ENCODE results near the gene HUWE1. TPM values are rescaled to one million over a fixed set of nuclear protein-coding genes. Genes with fewer than 3 reads are reported as not detected.

HUWE1 gene
- total RNA-seq, 1 donor from 2014 or later = 225 TPM

GRCh38 chrX:53642337-53642736 is 44.2 kb downstream of the HUWE1 start:
- no peak overlapping the region for H2AFZ ChIP-seq (ENCODE audit: low read depth, low read length)
- no peak overlapping the region for H3K9ac ChIP-seq (ENCODE audit: low read length)
- Mint-ChIP-seq H3K4me1 (ENCODE audit: low read depth, unreplicated experiment) (no peaks in the 10 kb centered on the region), H3K27me3 (ENCODE audit: low read depth, unreplicated experiment) (no peaks in the 10 kb centered on the region), H3K9me3 (ENCODE audit: unreplicated experiment) (no peaks in the 10 kb centered on the region), H3K36me3 (ENCODE audit: low read depth, unreplicated experiment) (peaks cover 2% of the 10 kb centered on the region), H3K4me3 (ENCODE audit: unreplicated experiment) (no peak overlapping the region), H3K27ac (ENCODE audit: unreplicated experiment) (no peak overlapping the region)
- TF ChIP-seq, protein P1, sequence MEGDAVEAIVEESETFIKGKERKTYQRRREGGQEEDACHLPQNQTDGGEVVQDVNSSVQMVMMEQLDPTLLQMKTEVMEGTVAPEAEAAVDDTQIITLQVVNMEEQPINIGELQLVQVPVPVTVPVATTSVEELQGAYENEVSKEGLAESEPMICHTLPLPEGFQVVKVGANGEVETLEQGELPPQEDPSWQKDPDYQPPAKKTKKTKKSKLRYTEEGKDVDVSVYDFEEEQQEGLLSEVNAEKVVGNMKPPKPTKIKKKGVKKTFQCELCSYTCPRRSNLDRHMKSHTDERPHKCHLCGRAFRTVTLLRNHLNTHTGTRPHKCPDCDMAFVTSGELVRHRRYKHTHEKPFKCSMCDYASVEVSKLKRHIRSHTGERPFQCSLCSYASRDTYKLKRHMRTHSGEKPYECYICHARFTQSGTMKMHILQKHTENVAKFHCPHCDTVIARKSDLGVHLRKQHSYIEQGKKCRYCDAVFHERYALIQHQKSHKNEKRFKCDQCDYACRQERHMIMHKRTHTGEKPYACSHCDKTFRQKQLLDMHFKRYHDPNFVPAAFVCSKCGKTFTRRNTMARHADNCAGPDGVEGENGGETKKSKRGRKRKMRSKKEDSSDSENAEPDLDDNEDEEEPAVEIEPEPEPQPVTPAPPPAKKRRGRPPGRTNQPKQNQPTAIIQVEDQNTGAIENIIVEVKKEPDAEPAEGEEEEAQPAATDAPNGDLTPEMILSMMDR (IDR thresholded peaks at IDR 0.05; ENCODE audit: insufficient read depth, low read depth, low read length) = no peak
- no peak for TF ChIP-seq EZH2 (IDR thresholded peaks at IDR 0.05; ENCODE audit: insufficient read depth, low read length)
- H3K27ac ChIP-seq (ENCODE audit: low read depth, low read length) = no peak overlapping the region
- DNase-seq (ENCODE audit: low read depth) = no peak
- peaks cover 35% of the 10 kb centered on the region for H3K36me3 ChIP-seq (ENCODE audit: insufficient read depth, low read length)
- no peaks in the 10 kb centered on the region for H3K9me3 ChIP-seq (ENCODE audit: insufficient read depth, low read depth, low read length)
- no peak for FAIRE-seq
- no peak overlapping the region for H3K4me3 ChIP-seq (ENCODE audit: insufficient read depth, low read depth, low read length)
- no peak overlapping the region for H3K4me2 ChIP-seq (ENCODE audit: low read length)
- H4K20me1 ChIP-seq (ENCODE audit: insufficient read depth, low read length) = peaks cover 7% of the 10 kb centered on the region
- no peaks in the 10 kb centered on the region for H3K4me1 ChIP-seq (ENCODE audit: insufficient read depth, low read length)
- H3K27me3 ChIP-seq (ENCODE audit: insufficient read depth, low read length) = no peaks in the 10 kb centered on the region
- H3K79me2 ChIP-seq (ENCODE audit: insufficient read depth, low read length) = peaks cover 26% of the 10 kb centered on the region

DNA sequence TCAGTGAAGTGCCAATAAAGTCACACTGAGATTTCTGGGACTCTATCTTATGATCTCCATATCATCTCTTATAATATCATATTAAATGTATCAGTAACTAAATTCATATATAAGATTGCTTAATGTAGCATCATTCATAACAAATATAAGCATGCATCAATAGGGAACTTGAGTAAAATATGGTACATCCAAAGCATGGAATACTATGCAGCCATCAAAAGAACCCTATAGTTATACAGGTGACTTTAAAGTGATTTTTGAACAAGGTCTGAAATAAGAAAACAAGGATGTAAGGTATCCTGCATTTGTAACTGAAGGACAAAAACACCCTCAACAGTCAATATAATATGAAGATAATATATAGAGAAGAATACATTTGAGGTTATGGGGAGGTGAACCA is 47.3 kb downstream of the HUWE1 start:
- TF ChIP-seq EZH2 (IDR thresholded peaks at IDR 0.05; ENCODE audit: insufficient read depth, low read length) = no peak
- TF ChIP-seq, protein P1 (IDR thresholded peaks at IDR 0.05; ENCODE audit: insufficient read depth, low read depth, low read length) = no peak
- H3K4me3 Mint-ChIP-seq (ENCODE audit: unreplicated experiment) = no peak overlapping the region
- H3K9me3 Mint-ChIP-seq (ENCODE audit: unreplicated experiment) = no peaks in the 10 kb centered on the region

GRCh38 chrX:53637479-53637878 is 49.0 kb downstream of the HUWE1 start:
- TF ChIP-seq EZH2 (IDR thresholded peaks at IDR 0.05; ENCODE audit: insufficient read depth, low read length) = no peak
- TF ChIP-seq, protein P1 (IDR thresholded peaks at IDR 0.05; ENCODE audit: insufficient read depth, low read depth, low read length) = no peak

More for the DNA sequence above, 47.3 kb downstream of the HUWE1 start:
- H3K9ac ChIP-seq (ENCODE audit: low read length) = no peak overlapping the region
- peaks cover 50% of the 10 kb centered on the region for H3K79me2 ChIP-seq (ENCODE audit: insufficient read depth, low read length)
- H3K27ac ChIP-seq (ENCODE audit: low read depth, low read length) = no peak overlapping the region
- no peak overlapping the region for H3K27ac Mint-ChIP-seq (ENCODE audit: unreplicated experiment)
- H3K4me3 ChIP-seq (ENCODE audit: insufficient read depth, low read depth, low read length) = no peak overlapping the region
- FAIRE-seq = no peak
- no peaks in the 10 kb centered on the region for H3K4me1 Mint-ChIP-seq (ENCODE audit: low read depth, unreplicated experiment)
- no peak overlapping the region for H2AFZ ChIP-seq (ENCODE audit: low read depth, low read length)
- peaks cover 9% of the 10 kb centered on the region for H4K20me1 ChIP-seq (ENCODE audit: insufficient read depth, low read length)
- no peaks in the 10 kb centered on the region for H3K9me3 ChIP-seq (ENCODE audit: insufficient read depth, low read depth, low read length)
- H3K4me1 ChIP-seq (ENCODE audit: insufficient read depth, low read length) = no peaks in the 10 kb centered on the region
- no peak overlapping the region for H3K4me2 ChIP-seq (ENCODE audit: low read length)
- H3K27me3 ChIP-seq (ENCODE audit: insufficient read depth, low read length) = no peaks in the 10 kb centered on the region
- DNase-seq (ENCODE audit: low read depth) = no peak
- H3K27me3 Mint-ChIP-seq (ENCODE audit: low read depth, unreplicated experiment) = no peaks in the 10 kb centered on the region
- H3K36me3 Mint-ChIP-seq (ENCODE audit: low read depth, unreplicated experiment) = peaks cover 2% of the 10 kb centered on the region
- peaks cover 27% of the 10 kb centered on the region for H3K36me3 ChIP-seq (ENCODE audit: insufficient read depth, low read length)

More at GRCh38 chrX:53637479-53637878, 49.0 kb downstream of the HUWE1 start:
- Mint-ChIP-seq H3K4me1 (ENCODE audit: low read depth, unreplicated experiment) (peaks cover 10% of the 10 kb centered on the region), H3K27ac (ENCODE audit: unreplicated experiment) (no peak overlapping the region), H3K4me3 (ENCODE audit: unreplicated experiment) (no peak overlapping the region), H3K36me3 (ENCODE audit: low read depth, unreplicated experiment) (peaks cover 3% of the 10 kb centered on the region), H3K27me3 (ENCODE audit: low read depth, unreplicated experiment) (no peaks in the 10 kb centered on the region), H3K9me3 (ENCODE audit: unreplicated experiment) (no peaks in the 10 kb centered on the region)
- Histone ChIP-seq H3K27ac (ENCODE audit: low read depth, low read length) (no peak overlapping the region), H4K20me1 (ENCODE audit: insufficient read depth, low read length) (peaks cover 18% of the 10 kb centered on the region), H3K4me3 (ENCODE audit: insufficient read depth, low read depth, low read length) (no peak overlapping the region), H3K9ac (ENCODE audit: low read length) (no peak overlapping the region), H3K4me1 (ENCODE audit: insufficient read depth, low read length) (peaks cover 2% of the 10 kb centered on the region), H3K36me3 (ENCODE audit: insufficient read depth, low read length) (peaks cover 34% of the 10 kb centered on the region), H3K79me2 (ENCODE audit: insufficient read depth, low read length) (peaks cover 60% of the 10 kb centered on the region), H2AFZ (ENCODE audit: low read depth, low read length) (no peak overlapping the region), H3K27me3 (ENCODE audit: insufficient read depth, low read length) (no peaks in the 10 kb centered on the region), H3K4me2 (ENCODE audit: low read length) (no peak overlapping the region), H3K9me3 (ENCODE audit: insufficient read depth, low read depth, low read length) (no peaks in the 10 kb centered on the region)
- peak; percentile 100 for FAIRE-seq
- no peak for DNase-seq (ENCODE audit: low read depth)
